NCI-H510A treated with DMSO at 0.1 percent for 48 hours (cell line): ENCODE results near the gene AOX1.
"Not testable (repeated sequence)": the region's sequence is repeated elsewhere in the genome, so short reads cannot be mapped to it uniquely, and the experiment has no call there.

ENCODE experiments used
- DNase-seq: peaks from one replicate; lab custom pipeline; 2025; lab: John Stamatoyannopoulos, UW

Gene AOX1

DNA sequence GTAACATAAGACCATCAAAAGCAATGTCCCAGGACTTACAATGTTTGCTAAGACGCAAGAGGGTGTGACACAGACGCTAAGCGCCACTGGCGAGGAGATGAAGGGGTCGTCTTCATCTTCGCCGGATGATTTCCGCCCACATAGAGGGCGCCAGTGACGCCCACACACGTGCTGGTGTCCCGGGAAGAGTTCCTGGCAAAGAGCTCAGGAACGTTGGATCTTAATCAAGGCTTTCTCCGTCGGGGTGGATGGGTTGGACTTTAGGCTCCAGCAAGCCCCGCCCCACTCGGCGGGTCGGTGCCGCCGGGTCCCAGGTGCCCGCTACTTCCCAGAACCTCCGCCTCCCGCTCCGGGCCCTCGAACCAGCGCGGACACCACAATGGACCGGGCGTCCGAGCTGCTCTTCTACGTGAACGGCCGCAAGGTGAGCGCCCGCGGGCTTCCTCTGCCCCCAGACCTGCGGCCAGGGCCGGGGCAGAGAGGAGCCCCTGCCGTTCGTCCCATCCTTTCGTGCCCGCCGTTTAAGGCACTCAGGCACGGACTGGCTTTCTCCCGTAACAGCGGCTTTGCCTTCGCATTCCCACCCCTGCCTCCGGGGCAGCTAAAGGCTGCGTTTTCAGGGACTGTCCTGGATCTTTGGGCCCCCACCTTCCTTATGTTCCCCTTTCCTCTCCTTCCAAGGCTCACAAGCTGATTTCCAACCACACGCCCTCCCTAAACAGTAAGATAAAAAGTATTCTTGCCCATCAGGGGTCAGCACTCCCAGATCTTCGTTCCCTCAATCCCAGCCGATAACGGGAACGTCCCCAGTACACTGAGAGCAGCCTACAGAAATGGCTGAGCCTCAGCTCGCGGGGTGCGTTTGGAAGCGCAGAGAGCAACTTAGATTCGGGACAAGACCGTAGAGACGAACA is at the start of gene AOX1:
AOX1 (plus strand) TSS at position 285 of the 914 bp plus-strand sequence; CDS start at position 380, 95 bp downstream.
- DNase-seq, result peak; percentile 47

DNA sequence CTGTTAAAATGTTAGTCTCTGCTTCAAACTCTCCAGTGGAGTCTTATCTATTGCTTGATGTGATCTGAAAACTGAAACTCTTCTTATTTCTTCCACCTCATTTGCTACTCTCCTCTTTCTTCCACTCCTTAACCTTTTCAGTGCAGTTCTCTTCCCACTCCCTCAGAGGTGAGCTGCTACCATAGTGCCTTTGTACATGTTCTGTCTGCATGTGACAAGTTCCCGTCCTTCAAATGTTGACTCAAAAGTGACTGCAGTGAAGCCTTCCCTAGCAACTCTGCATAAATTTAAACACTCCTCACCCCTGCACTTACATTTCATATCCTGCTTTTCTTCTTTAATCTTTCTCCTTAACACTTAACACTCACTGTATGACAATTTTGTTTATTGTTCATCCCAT is 47.7 kb upstream of the AOX1 start:
- no peak for DNase-seq

DNA sequence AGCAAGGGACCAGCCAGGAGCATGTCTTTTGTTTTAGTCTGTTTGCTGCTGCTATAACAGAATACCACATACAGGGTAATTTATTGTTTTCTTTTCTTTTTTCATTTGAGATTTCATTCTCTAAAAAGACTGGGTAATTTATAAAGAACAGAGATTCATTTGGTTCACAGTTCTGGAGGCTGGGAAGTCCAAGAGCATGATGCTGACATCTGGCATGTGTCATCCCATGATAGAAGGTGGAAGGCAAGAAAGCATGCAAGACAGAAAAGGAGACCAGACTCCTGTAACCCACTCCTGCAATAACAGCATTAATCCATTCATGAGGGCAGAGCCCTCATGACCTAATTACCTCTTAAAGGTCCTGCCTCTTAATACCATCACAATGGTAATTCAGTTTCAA is 45.0 kb upstream of the AOX1 start:
- DNase-seq, result no peak

DNA sequence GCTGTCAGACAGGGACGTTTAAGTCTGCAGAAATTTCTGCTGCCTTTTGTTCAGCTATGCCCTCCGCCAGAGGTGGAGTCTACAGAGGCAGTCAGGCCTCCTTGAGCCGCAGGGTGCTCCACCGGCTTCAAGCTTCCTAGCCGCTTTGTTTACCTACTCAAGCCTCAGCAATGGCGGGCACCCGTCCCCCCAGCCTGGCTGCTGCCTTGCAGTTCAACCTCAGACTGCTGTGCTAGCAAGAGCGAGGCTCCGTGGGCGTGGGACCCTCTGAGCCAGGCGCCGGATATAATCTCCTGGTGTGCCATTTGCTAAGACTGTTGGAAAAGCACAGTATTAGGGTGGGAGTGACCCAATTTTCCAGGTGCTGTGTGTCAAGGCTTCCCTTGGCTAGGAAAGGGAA is 19.2 kb upstream of the AOX1 start:
- DNase-seq, result not testable (repeated sequence)

DNA sequence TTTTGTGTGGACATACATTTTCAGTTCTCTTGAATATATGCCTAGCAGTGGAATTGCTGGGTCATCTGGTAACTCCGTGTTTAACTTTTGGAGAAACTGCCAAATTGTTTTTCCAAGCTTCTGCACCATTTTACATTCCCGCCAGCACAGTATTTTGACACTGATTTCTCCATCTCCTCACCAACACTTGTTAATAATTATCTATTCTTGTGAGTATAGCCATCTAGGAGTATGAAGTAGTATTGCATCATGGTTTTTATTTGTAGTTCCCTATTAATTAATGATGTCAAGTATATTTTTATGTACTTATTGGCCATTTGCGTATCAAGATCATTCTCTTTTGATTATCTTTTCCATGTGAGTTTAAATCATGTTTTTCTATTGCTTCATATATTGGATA is 17.9 kb upstream of the AOX1 start:
- DNase-seq, result no peak

DNA sequence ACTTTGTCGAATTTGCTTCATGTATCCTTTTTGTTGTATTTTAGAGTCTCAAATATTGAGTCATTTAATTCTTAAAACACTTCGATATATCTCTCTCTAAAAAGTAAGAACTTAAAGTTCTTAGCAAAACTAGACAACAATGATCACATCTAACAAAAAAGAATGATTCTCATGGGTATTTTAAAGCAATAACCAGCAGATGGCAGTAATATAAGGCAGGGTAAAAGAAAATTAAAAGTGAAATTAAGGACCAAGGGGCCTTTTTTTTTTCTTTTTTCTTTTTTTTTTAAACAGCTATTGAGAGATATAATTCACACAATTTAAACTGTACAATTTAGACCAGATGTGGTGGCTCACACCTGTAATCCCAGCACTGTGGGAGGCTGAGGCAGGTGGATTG is 9.9 kb upstream of the AOX1 start:
- no peak for DNase-seq

DNA sequence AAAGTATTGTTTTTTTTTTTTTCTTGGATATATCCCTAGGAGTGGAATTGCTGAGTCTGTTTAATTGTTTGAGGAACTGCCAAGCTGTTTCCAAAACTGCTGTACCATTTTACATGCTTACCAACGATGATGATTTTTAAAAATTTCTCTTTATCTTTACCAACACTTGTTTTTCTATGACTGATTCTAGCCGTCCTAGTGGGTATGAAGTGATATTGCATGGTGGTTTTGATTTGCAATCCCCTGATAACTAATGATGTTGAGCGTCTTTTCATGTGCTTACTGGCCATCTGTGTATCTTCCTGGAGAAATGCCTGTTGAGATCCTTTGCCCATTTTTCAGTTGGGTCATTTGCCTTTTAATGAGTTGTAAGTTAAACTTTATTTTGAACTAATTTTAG is 8.8 kb upstream of the AOX1 start:
- no peak for DNase-seq

DNA sequence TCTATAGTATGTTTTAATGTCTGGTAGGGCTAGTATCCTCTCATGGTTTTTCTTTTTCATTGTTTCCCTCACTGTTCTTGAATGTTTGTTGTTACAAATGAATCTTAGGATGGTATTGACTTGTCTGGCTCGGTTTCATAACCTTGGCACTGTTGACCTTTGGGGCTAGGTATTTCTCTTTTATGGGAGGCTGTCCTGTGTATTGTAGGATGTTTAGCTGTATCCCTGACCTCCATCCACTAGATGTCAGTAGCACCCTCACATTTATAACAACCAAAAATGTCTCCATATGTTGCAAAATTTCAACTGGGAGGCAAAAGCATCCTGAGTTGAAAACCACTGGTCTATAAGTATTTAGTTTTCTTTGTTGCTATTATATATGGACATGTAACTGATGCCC is 7.0 kb upstream of the AOX1 start:
- no peak for DNase-seq

DNA sequence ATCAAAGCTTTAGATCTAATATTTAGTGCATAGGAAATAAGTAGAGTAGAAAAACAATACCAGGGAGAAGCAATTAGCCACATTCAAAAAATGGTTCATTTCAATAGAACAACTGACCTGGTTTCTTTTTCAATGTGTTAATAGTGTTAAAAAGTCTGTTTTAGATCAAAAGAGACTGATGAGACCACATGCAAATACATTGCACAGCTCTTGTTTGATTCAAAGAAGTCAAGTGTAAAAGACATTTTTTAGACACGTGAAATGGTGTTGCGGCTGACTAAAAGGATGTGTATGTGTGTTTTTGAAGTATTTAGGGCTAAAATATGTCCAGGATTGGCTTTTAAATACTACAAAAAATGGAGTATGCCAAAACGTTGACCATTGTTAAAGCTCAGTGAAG is 1.2 kb upstream of the AOX1 start:
- DNase-seq, result no peak

DNA sequence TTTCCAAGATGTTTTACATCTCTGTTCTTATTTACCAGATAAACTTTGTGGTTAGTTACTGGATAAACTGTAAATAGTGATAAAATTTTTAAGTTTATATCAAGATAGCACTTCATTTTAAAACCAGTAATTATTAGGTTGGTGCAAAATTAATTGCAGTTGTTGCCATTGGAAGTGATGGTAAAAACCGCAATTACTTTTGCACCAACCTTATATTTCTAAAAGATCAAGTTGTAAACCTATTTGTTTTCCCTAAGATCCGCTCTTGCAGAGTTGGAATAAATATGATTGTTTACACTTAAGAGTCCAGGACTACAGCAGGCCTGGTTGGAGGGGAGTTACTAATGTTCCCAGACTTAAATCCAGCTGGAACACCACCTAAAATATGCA is 479 bp upstream of the AOX1 start:
- DNase-seq, result no peak

DNA sequence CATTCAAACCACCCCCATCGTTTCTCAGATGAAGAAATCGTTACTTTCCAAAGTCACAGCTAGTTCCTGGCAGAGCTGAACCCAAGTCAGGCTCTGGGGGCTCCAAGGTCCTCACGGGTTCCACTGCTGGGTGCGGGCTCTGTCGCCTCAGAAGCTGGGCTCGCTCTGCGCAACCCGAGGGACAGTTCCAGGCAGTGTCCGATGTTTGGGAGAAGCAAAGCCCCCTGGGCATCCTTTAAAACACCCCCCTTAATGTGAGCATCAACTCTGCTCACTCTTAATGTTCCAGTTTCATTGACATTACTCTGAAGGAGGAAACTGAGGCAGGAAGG is 796 bp downstream of the AOX1 start:
- DNase-seq, result no peak

DNA sequence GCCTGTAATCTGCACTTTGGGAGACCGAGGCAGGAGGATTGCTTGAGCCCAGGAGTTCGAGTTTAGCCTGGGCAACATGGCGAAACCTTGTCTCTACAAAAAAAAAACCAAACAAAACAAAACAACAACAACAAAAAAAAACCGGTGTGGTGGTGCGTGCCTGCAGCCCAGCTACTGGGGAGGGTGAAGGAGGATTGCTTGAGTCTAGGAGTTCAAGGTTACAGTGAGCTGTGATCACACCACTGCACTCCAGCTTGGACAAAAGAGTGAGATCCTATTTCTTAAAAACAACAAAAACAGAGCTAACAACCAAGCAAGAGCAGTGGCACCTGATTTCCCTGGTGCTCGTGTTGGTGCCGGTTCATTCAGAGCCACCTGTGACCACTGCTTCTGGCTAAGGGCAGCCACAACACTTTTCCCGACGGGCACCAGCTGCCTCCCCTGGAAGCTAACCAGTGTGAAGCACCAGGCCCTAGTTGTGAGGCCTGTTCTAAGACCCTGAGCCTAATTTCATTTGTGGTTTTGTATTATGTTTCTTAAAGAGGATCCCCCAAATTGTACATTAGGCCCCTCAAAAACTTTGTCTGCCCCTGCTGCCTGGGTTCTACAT is 1.3 kb downstream of the AOX1 start:
- no peak for DNase-seq

DNA sequence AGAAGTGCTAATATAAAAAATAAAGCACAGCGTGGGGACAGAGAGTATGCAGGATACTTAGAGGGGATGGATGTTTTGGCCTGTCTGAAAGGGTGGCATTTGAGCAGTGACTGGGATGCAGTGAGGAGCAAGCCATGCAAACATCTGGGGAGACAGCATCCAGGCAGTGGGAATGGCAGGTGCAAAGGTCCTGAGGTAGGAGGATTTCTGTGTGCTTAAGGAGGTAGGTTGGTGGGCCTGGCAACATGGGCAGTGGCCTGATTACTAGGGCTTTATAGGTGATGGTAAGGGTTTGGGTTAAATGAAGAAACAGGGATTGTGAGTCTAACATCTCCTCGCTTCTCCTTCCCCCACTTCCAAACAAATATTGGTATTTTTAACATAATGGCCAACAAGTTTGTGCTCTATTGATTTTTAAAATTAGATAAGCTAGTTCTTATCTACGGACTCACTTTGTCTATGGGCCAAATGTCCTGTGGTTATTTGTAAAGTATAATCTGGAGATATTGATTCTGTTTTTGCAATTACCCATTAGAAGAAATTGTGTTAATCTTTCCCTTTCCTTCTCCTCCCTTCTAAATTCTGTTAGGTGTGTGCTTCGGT is 2.4 kb downstream of the AOX1 start:
- DNase-seq, result no peak

DNA sequence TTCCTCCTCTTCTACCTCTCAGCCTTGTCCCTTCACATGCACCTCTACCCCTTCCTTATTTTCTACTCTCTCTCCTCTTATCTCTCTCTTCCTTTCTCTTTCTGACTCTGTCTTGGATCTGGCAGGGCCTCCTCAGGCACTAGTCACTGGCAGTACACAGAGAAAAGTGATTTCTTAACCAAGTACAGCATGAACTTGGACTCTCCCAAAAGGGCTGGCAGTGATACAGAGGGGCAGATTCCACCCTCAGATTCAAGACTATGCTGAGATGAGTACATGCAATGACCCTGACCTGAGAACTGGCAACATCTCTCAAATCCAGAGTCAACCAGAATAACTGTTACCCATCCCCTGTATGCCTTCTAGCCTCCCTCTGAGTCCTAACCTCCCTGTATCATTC is 4.3 kb downstream of the AOX1 start:
- DNase-seq, result no peak

DNA sequence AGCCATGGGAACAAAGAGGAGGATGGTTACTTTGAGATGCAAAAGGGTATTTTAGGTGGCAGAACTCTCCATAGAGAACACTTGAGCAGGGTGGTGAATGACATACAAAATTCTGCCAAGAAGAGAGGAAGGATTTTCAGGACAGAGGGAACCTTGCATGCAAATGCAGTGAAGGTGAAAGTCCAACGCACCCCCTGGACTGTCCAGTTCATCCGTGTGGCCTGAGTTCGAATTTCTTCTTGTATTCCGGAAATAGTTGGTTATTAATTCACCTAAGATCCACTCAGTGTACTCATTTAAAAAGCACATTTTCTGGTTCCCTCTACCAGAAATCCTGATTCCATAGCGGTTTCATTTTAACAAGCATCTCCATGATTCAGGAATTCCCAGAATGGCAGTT is 5.5 kb downstream of the AOX1 start:
- no peak for DNase-seq

DNA sequence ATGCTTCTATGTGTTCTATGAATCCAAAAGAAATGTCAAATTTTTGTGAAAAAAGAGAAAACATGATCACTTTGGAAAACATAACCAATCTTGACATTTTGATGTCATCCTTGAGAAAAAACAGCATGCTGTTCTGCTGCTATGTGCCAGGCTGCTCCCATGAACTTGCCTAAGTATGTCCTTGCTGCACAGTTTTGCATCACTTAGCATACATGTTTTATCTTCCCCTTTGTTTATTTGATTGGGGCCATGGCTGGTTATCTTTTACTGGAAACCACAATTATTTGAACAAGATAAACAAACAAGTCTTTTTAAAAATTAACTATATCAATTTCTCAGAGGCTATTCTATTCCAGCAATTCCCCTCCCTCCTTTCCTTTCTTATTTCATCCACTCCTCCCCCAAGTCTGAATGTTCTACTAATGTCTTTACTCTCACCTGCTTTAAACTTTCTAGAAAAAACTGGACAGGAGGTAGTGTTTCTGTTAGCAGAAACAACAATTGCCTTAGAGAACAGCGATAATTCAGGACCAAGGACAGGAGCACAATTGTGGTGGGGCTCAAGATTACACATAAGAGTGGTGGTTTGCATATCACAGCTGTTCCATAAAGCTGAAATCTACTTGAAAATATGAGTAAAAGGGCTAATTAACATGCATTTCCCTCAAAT is 6.7 kb downstream of the AOX1 start:
- no peak for DNase-seq

DNA sequence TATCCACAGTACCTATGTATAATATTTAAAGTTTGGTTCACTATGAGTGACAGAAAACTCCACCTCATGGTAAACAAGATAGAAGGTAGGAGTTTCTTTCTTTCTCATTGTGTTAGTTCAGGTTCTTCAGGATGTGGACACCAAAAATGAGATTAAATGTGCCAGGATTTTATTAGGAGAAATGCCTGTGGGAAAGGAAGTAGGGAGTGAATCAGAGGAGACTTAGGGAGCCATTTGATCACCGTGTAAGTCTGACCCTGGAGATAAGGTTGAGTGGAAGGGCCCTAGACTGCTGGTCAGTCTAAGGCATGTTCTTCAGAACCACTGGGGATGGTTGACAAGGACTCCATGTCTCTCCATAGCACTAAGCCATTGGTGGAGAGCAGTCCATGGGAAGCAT is 8.1 kb downstream of the AOX1 start:
- DNase-seq, result no peak

DNA sequence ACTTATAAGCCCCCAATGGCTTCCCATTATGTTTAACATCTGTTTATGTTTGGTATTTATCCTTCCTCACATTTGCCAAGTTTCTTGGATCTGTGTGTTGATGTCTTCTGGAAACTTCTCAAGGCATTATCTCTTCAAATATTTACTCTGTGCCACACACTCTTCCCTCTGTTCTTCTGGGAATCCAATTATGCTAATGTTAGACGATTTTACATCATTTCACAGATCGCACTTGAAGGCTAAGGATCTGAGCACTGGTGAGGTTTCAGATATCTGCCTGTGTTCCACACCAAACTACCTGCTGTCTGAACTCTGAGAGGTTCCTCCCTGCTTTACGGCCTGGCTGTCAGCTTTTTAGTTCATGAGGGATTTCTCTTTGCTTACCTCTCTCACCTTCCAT is 10.1 kb downstream of the AOX1 start:
- no peak for DNase-seq

DNA sequence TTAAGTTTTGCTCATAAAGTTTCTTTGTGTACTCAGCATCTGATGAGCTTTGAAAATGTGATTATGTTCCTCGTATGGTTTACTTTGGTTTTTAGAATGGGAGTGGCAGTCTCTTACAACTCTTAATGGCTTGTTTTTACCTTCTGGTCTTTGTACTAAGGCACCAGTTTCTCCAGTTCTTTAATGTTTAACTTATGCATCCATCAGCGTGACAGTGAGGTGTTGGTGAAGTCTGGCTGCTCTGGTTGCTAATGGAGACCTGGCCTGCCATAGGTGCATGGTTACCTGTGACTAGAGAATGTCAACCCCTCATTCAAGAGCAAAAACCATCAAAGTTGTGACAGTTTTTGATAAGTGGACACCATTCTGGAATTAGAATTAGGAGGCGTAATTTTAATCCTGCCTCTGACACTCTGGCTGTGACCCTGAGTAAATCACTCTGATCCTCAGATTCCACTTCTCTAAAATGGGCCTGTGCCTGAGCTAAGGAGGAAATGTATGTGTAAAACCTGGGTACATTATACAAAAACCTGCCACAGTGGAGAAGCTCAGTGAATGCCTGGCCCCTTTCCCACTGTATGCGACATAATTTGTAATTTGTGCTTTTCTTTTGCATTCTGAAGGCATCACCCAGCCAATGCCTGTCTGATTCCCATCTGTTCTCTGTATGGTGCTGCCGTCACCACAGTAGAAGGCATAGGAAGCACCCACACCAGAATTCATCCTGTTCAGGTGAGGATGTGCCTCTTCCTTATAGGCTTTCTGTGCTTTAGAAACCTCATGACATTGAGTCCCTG is 11.2 kb downstream of the AOX1 start:
- no peak for DNase-seq

DNA sequence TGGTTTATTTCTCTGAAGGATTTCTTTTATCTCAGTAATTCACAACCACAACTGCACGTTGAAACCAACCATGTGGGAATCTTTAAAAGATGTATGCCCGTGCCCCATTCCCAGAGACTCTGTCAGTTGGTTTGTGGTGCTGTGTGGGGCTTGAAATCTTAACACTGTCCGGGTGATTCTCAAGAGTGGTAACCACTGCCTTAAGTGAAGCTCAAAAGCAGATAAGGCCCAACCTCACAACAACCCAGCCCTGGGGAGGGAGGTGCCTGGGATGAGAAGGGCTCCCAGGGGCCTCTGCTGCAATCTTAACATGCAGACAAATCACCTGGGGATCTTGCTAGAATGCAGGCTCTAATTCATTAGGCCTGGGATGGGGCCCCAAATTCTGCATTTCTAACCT is 13.4 kb downstream of the AOX1 start:
- no peak for DNase-seq

DNA sequence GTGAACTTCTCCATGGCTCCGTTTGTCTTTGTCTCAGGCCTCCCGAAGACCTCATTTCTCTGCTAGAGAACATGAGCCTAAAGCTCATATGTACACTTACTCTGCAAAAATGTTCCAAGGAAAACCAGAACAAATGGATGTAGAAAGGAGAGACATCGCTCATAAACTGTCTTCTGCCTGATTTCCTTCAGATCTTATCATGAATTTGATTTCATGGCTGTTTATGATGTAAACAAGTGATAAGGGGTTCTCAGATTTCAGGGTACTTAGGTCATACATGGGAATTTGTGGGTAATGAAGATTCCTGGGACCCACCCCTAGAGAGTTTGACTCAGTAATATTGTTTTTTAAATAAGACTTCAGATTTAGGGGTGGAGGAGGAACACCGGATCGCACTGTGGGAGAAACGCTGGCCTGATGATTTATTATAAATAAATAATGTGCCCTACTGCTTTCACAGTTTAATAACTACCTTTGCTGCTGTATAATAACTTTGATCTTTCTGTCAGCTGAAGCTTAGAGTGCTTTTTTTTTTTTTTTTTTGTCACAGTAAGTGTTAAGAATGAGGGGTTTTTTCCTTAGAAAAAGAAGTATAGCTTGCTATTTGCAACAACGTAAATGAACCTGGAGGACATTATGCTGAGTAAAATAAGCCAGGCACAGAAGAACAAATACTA is 14.9 kb downstream of the AOX1 start:
- DNase-seq, result no peak

DNA sequence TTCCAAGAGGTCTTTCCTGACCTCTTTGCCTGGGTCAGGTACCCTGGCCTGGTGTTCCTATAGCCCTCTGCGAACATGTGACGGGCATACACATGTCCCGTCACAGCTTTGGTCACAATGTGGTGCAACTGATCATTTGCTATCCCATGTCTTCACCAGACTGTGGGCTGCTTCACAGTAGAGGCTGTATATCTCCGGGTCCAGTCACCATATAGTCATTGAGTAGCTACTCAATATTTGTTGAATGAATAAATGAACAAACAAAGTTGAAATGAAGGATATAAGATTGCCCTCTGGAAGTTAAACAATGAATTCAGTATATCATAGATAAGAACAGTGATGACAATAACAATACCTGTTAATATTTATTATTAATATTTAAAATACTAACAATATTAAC is 16.8 kb downstream of the AOX1 start:
- DNase-seq, result no peak
